ENCODE measurements around the gene UGT1A8.
"Not testable (repeated sequence)": the region's sequence is repeated elsewhere in the genome, so short reads cannot be mapped to it uniquely, and the experiment has no call there.

The UGT1A8 gene

DNA sequence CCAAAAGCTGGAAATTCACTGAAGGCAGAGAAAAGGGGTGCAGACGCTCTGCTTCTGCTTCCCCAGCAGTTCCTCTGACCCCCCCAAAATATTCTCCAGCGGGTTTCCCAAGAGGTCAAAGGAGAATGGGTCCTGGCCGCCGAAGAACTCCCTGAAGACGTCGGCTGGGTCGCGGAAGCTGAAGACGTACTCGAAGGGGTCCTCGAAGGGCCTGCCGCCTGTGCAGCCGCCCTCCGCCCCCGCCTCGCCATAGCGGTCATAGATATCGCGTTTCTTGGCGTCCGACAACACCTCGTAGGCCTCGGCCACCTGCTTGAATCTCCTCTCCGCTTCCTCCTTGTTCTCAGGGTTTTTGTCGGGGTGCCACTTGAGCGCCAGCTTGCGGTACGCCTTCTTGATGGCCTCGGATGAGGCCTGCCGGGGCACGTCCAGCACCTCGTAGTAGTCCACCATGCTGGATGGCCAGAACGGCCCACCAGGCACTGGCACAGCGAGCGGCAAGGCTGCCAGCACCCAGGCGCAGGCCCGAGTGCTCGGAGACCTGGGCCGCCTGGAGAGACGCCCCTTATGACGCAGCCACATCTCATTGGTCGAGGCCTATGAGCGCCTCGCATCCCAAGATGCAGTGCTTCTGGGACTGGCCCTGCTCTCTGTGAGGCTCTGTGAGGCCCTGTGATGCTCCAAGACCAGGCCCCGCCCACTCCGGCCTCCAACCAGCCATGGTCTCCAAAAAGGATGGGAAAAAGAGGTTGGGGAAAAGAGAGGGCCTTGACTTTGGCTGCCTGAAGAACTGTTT lies 126.2 kb downstream of the UGT1A8 start:
- ATAC-seq (ENCODE audit: low read depth) = no peak
- H3K27me3 Mint-ChIP-seq = peaks cover 28% of the 10 kb centered on the region
- H3K9me3 Mint-ChIP-seq = no peaks in the 10 kb centered on the region
- no peak overlapping the region for H3K27ac Mint-ChIP-seq
- DNase-seq (ENCODE audit: low spot score in 2 of 2) = no peak
- no peaks in the 10 kb centered on the region for H3K4me1 Mint-ChIP-seq
- H3K4me3 Mint-ChIP-seq = no peak overlapping the region
- no peaks in the 10 kb centered on the region for H3K36me3 Mint-ChIP-seq

DNA sequence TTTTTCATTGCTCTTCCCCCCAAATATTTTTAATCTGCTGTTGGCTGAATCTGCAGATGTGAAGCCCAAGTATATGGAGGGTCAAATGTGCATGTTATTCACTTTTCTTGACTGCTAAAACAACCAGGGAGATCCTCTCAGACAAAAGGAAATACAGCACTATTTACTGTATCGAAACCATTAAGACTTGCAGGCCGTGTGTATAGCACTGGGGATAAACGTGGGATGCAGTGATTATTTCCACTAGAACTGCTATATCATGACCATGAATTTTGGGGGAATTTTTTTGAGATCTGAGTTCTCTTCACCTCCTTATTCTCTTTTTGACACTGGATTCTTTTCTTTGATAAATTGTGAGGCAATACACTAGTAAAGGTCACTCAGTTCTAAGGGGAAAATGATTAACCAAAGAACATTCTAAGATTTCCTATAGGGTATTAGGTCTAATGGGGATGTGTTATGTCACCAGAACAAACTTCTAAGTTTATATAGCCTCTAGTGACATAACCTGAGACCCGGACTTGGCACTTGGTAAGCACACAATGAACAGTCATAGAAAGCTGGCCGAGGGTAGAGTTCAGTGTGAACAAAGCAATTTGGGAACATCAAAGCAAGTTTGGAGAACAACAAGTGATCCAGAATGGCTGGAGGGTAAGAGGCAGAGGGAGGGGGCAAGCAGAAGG lies 127.8 kb downstream of the UGT1A8 start:
- no peak overlapping the region for H3K27ac Mint-ChIP-seq
- peaks cover 5% of the 10 kb centered on the region for H3K9me3 Mint-ChIP-seq
- DNase-seq (ENCODE audit: low spot score in 2 of 2) (no peak), ATAC-seq (ENCODE audit: low read depth) (no peak)
- peaks cover 3% of the 10 kb centered on the region for H3K36me3 Mint-ChIP-seq
- H3K4me1 Mint-ChIP-seq = no peaks in the 10 kb centered on the region
- H3K4me3 Mint-ChIP-seq = no peak overlapping the region
- peaks cover 26% of the 10 kb centered on the region for H3K27me3 Mint-ChIP-seq

DNA sequence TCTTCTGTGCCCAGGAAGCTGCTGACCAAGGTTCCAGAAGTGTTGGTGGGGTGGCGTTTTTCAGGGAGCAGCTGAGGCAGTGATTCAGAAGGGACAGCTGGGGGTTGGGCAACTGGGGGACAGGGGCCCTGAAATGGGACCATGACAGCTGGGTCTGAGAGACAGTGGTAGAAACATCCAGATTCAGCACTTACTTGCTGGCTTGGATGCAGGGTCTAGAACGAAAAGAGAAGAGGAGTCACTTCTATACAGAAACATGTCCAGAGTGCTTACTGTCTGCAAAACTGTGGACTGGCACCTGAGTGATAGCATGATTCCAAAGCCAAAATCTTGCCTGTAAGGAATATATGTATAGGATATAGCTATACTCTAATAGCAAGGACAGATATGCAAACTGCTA lies 128.4 kb downstream of the UGT1A8 start:
- H3K9me3 Mint-ChIP-seq; H3K4me1 Mint-ChIP-seq; H3K36me3 Mint-ChIP-seq; H3K4me3 Mint-ChIP-seq; ATAC-seq (ENCODE audit: low read depth); DNase-seq (ENCODE audit: low spot score in 2 of 2); H3K27ac Mint-ChIP-seq: not testable (repeated sequence)
- peaks cover 26% of the 10 kb centered on the region for H3K27me3 Mint-ChIP-seq

DNA sequence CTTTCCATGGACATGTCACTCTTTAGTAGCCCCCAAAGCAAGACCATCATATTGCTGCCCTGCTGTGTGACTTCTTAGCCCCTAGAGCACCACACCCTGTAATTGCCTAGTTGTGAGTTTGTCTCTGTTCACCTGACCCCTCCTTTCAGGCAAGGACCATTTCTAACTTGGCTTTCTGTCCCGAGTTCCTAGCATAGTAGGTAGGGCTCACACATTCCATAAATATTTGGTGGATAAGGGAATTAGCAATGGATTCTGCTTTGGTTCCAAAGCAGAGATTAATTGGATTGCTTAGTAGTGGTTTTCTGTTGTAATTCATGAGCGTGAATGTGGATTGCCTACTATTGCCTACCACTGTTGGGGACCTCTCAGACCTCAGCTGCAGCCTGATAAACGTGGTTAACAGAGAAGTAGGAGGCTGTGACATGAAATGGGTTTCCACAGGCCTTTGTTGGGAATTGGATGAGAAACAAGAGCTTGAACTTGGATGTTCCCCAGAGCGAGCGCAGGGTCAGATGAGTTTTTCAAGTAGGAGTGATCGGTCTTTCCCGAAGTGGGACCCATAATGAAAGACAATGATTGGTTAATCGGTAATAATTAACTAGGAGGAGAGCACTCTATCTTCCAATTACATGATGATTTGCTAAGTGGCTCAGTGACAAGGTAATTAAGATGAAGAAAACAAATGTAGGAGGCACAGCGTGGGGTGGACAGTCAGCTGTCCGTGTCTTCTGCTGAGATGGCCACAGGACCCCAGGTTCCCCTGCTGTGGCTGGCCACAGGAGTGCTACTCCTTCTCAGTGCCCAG lies 129.2 kb downstream of the UGT1A8 start:
- peaks cover 23% of the 10 kb centered on the region for H3K27me3 Mint-ChIP-seq
- peaks cover 9% of the 10 kb centered on the region for H3K9me3 Mint-ChIP-seq
- no peaks in the 10 kb centered on the region for H3K4me1 Mint-ChIP-seq
- peaks cover 5% of the 10 kb centered on the region for H3K36me3 Mint-ChIP-seq
- no peak overlapping the region for H3K27ac Mint-ChIP-seq
- ATAC-seq (ENCODE audit: low read depth) (no peak), DNase-seq (ENCODE audit: low spot score in 2 of 2) (no peak)
- no peak overlapping the region for H3K4me3 Mint-ChIP-seq

DNA sequence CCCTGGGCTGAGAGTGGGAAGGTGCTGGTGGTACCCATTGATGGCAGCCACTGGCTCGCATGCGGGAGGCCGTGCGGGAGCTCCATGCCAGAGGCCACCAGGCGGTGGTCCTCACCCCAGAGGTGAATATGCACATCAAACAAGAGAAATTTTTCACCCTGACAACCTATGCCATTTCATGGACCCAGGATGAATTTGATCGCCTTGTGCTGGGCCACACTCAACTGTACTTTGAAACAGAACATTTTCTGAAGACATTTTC lies 129.8 kb downstream of the UGT1A8 start:
- no peak overlapping the region for H3K4me3 Mint-ChIP-seq
- DNase-seq (ENCODE audit: low spot score in 2 of 2) = no peak
- peaks cover 23% of the 10 kb centered on the region for H3K27me3 Mint-ChIP-seq
- ATAC-seq (ENCODE audit: low read depth) = no peak
- H3K27ac Mint-ChIP-seq = no peak overlapping the region
- H3K4me1 Mint-ChIP-seq = no peaks in the 10 kb centered on the region
- H3K9me3 Mint-ChIP-seq = peaks cover 11% of the 10 kb centered on the region
- H3K36me3 Mint-ChIP-seq = peaks cover 7% of the 10 kb centered on the region

DNA sequence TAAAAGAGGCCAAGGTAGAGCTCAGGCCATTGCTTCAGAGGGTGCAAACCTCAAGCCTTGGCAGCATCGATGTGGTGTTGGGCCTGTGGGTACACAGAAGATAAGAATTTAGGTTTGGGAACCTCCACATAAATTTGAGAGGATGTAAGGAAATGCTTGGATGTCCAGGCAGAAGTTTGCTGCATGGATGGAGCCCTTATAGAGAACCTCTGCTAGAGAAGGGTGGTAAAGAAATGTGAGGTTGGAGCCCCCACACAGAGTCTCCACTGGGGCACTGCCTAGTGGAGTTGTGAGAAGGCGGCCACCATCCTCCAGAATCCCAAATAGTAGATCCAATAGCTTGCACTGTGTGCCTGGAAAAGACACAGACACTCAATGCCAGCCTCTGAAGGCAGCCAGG lies 133.3 kb downstream of the UGT1A8 start:
- not testable (repeated sequence) for H3K4me1 Mint-ChIP-seq; H3K4me3 Mint-ChIP-seq; H3K36me3 Mint-ChIP-seq; ATAC-seq (ENCODE audit: low read depth); DNase-seq (ENCODE audit: low spot score in 2 of 2); H3K27ac Mint-ChIP-seq
- H3K9me3 Mint-ChIP-seq = peaks cover 13% of the 10 kb centered on the region
- peaks cover 22% of the 10 kb centered on the region for H3K27me3 Mint-ChIP-seq

DNA sequence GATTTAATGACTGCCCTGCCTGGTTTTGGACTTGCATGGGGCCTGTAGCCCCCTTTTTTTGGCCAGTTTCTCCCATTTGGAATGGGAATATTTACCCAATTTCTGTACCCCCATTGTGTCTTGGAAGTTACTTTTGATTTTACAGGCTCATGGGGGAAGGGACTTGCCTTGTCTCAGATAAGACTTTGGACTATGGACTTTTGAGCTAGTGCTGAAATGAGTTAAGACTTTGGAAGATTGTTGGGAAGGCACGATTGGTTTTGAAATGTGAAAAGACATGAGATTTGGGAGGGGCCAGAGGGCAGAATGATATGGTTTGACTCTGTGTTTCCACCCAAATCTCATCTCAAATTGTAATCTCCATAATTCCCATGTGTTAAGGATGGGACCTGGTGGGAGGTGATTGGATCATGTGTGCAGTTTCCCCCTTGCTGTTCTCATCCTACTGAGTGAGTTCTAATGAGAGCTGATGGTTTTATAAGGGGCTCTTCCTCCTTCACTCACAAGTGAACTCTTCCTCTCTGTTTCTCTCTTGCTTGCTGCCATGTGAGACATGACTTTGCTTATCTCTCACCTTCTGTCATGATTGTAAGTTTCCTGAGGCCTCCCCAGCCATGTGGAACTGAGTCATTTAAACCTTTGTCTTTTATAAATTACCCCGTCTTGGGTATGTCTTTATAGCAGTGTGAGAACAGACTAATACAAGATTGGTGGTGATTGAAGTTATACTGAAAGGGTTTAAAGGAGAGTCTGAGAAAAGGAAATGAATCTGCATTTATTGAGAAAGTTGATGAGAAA lies 134.0 kb downstream of the UGT1A8 start:
- ATAC-seq (ENCODE audit: low read depth); DNase-seq (ENCODE audit: low spot score in 2 of 2); H3K4me3 Mint-ChIP-seq; H3K4me1 Mint-ChIP-seq; H3K27ac Mint-ChIP-seq; H3K36me3 Mint-ChIP-seq: not testable (repeated sequence)
- H3K9me3 Mint-ChIP-seq = peaks cover 13% of the 10 kb centered on the region
- H3K27me3 Mint-ChIP-seq = peaks cover 22% of the 10 kb centered on the region

DNA sequence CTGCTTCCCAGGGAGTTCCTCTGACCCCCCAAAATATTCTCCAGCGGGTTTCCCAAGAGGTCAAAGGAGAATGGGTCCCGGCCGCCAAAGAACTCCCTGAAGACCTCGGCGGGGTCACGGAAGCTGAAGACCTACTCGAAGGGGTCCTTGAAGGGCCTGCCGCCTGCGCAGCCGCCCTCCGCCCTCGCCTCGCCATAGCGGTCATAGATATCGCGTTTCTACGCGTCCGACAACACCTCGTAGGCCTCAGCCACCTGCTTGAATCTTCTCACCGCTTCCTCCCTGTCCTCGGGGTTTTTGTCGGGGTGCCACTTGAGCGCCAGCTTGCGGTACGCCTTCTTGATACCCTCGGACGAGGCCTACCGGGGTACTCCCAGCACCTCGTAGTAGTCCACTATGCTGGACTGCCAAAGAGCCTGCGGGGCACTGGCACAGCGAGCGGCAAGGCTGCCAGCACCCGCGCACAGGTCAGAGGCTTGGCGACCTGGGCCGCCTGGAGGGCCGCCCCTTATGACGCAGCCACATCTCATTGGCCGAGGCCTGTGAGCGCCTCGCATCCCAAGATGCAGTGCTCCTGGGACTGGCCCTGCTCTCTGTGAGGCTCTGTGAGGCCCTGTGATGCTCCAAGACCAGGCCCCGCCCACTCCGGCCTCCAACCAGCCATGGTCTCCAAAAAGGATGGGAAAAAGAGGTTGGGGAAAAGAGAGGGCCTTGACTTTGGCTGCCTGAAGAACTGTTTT lies 137.6 kb downstream of the UGT1A8 start:
- H3K27me3 Mint-ChIP-seq = peaks cover 2% of the 10 kb centered on the region
- H3K27ac Mint-ChIP-seq = no peak overlapping the region
- H3K9me3 Mint-ChIP-seq = peaks cover 9% of the 10 kb centered on the region
- no peak overlapping the region for H3K4me3 Mint-ChIP-seq
- H3K36me3 Mint-ChIP-seq = peaks cover 4% of the 10 kb centered on the region
- H3K4me1 Mint-ChIP-seq = no peaks in the 10 kb centered on the region
- ATAC-seq (ENCODE audit: low read depth) (no peak), DNase-seq (ENCODE audit: low spot score in 2 of 2) (no peak)

DNA sequence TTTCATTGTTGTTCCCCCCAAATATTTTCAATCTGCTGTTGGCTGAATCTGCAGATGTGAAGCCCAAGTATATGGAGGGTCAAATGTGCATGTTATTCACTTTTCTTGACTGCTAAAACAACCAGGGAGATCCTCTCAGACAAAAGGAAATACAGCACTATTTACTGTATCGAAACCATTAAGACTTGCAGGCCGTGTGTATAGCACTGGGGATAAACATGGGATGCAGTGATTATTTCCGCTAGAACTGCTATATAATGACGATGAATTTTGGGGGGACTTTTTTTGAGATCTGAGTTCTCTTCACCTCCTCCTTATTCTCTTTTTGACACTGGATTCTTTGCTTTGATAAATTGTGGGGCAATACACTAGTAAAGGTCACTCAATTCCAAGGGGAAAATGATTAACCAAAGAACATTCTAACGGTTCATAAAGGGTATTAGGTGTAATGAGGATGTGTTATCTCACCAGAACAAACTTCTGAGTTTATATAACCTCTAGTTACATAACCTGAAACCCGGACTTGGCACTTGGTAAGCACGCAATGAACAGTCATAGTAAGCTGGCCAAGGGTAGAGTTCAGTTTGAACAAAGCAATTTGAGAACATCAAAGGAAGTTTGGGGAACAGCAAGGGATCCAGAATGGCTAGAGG lies 139.1 kb downstream of the UGT1A8 start:
- peaks cover 3% of the 10 kb centered on the region for H3K36me3 Mint-ChIP-seq
- H3K9me3 Mint-ChIP-seq = peaks cover 6% of the 10 kb centered on the region
- ATAC-seq (ENCODE audit: low read depth) (no peak), DNase-seq (ENCODE audit: low spot score in 2 of 2) (no peak)
- no peak overlapping the region for H3K4me3 Mint-ChIP-seq
- H3K27ac Mint-ChIP-seq = no peak overlapping the region
- no peaks in the 10 kb centered on the region for H3K4me1 Mint-ChIP-seq
- H3K27me3 Mint-ChIP-seq = peaks cover 3% of the 10 kb centered on the region

DNA sequence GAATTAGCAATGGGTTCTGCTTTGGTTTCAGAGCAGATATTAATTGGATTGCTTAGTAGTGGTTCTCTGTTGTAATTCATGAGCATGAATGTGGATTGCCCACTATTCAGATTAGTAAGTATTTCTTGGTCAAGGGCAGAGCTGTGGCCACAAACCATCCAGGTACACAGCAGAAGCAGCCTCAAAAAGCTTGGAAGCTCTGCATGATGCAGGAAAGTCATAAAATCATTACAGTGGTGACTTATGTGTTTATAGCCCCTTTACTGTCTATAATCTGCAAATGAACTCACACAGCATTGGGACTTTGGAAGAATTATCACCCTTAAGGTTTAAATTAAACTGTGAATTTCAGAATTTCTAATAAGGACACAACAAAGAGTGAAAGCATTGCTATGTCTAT lies 140.7 kb downstream of the UGT1A8 start:
- peaks cover 2% of the 10 kb centered on the region for H3K27me3 Mint-ChIP-seq

DNA sequence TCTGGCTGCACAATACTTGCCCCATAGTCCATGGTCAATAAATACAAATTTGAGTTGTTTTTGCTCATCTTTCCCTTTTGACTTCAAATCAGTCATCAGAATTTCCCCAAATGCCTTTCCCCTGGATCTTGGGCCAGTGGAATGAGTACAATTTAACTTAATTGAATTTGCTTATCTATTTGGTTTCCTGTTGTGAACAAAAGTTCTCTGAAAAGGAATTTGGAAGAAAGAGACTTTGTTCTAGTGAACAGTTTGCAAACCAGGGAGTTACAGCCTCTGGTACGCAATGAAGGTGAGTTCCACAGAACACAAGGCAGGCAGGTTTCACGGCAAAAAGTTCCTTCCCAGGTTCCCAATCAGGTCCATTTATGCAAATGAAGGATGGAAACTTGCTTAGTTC lies 141.4 kb downstream of the UGT1A8 start:
- DNase-seq (ENCODE audit: low spot score in 2 of 2) (no peak), ATAC-seq (ENCODE audit: low read depth) (no peak)
- Mint-ChIP-seq H3K9me3 (no peaks in the 10 kb centered on the region), H3K4me1 (no peaks in the 10 kb centered on the region), H3K36me3 (no peaks in the 10 kb centered on the region), H3K27ac (no peak overlapping the region), H3K27me3 (peaks cover 7% of the 10 kb centered on the region), H3K4me3 (no peak overlapping the region)

More for the DNA sequence above, 140.7 kb downstream of the UGT1A8 start:
- no peak for DNase-seq (ENCODE audit: low spot score in 2 of 2)
- no peak for ATAC-seq (ENCODE audit: low read depth)
- Mint-ChIP-seq H3K4me3 (no peak overlapping the region), H3K27ac (no peak overlapping the region), H3K9me3 (no peaks in the 10 kb centered on the region), H3K4me1 (no peaks in the 10 kb centered on the region), H3K36me3 (no peaks in the 10 kb centered on the region)

DNA sequence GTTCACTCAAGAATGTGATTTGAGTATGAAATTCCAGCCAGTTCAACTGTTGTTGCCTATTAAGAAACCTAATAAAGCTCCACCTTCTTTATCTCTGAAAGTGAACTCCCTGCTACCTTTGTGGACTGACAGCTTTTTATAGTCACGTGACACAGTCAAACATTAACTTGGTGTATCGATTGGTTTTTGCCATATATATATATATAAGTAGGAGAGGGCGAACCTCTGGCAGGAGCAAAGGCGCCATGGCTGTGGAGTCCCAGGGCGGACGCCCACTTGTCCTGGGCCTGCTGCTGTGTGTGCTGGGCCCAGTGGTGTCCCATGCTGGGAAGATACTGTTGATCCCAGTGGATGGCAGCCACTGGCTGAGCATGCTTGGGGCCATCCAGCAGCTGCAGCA lies 142.6 kb downstream of the UGT1A8 start, which contains the start of gene UGT1A1:
TSS of gene UGT1A1 (plus strand) at position 228 of the 400 bp plus-strand sequence. CDS start at position 246, 18 bp downstream.
- DNase-seq (ENCODE audit: low spot score in 2 of 2) (no peak), ATAC-seq (ENCODE audit: low read depth) (no peak)
- Mint-ChIP-seq H3K27me3 (peaks cover 12% of the 10 kb centered on the region), H3K9me3 (no peaks in the 10 kb centered on the region), H3K27ac (no peak within 1 kb of the TSS), H3K4me3 (no peak within 1 kb of the TSS), H3K36me3 (no peaks in the 10 kb centered on the region), H3K4me1 (no peaks in the 10 kb centered on the region)

All from memory B cell (primary cell).